Fibroblast of mammary gland (primary cell): Measurements from ENCODE around the gene CCN2.

ENCODE experiments used
- DNase-seq: peaks from one replicate; pipeline ENCODE4 v3.0.0-alpha.2; 2010; ENCODE audit warnings: low read depth
- H3K4me3 ChIP-seq: 2 replicates; pipeline ENCODE4 v1.5.1; 2011; ENCODE audit warnings: low read depth, mild to moderate bottlenecking, low read length, moderate library complexity; ENCODE audit not compliant: control insufficient read depth
- CTCF ChIP-seq: conservative IDR thresholded peaks from 2 replicates; pipeline ENCODE4 v1.5.1; 2011; ENCODE audit warnings: low read depth, low read length, inconsistent platforms; ENCODE audit not compliant: control insufficient read depth, insufficient read depth

CCN2 gene

DNA sequence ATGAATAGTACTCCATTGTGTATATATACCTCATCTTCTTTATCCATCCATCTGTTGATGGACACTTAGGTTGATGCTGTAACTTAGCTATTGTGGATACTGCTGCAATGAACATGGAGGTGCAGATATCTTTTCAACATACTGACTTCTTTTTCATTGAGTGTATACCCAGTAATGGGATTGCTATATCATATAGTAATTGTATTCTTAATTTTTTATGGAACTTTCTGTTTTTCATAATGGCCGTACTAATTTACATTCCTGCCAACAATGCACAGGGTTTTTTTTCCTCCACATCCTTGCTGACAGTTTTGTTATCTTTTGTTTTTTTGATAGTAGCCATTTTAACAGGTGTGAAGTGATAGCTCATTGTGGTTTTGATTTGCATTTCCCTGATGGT, 5.2 kb downstream of the CCN2 start:
- TF ChIP-seq CTCF, result no peak
- H3K4me3 ChIP-seq, result no peak overlapping the region
- no peak for DNase-seq

- TF ChIP-seq CTCF, result no peak
- no peak overlapping the region for H3K4me3 ChIP-seq
- peak; percentile 95 for DNase-seq
Observed at GRCh38 chr6:131937703-131938631, 13.2 kb downstream of the CCN2 start.

DNA sequence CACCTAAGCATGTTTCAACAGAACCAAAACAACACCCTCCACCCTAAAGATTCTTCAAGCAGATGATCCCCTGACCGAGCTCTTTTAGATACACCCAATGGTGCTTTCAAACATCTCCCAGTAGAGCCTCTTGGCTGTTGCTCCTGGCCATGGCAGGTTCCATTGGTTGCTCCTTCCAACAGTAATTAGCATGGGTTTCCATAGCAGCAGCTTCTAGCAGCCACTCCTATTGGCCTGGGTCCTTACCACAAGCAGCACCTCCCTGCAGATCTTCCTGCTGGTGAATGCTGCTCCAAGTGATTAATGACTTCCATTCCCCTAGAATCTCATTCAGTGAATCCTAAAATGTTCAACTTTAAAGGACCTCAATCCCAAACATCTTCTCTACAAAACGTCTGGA, 13.9 kb downstream of the CCN2 start:
- no peak for TF ChIP-seq CTCF
- H3K4me3 ChIP-seq, result no peak overlapping the region

DNA sequence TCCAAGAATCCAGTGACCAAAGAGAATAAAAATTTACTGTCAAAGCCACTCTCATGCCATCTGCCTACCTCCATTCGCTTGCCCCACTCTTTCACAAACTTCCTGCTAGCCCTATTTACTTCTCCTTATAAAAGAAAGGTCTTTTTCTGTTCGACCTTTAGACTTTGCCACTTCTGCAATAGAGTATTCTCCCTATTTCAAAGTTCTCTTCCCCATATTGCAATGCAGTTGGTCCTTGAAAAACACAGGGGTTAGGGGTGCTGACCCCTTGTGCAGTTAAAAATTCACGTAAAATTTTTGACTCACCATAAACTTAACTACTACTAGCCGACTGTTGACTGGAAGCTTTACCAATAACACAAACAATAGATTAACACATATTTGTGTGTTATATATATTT, 15.0 kb downstream of the CCN2 start:
- no peak for TF ChIP-seq CTCF
- no peak overlapping the region for H3K4me3 ChIP-seq
- no peak for DNase-seq

More for the DNA sequence above, 13.9 kb downstream of the CCN2 start:
- peak; percentile 64 for DNase-seq

- no peak for DNase-seq
- no peak for TF ChIP-seq CTCF
Observed at GRCh38 chr6:131931063-131931750, 20.0 kb downstream of the CCN2 start.

GRCh38 chr6:131929976-131930375, 21.2 kb downstream of the CCN2 start:
- no peak for DNase-seq
- no peak overlapping the region for H3K4me3 ChIP-seq
- TF ChIP-seq CTCF, result no peak

More at GRCh38 chr6:131931063-131931750, 20.0 kb downstream of the CCN2 start:
- no peak overlapping the region for H3K4me3 ChIP-seq
